GDM1 (cell line): ENCODE measurements around the gene CCDC9B.
A peak's percentile ranks its signal among the peaks of the same experiment; 100 is the strongest.

Source experiments
- DNase-seq: peaks from one replicate; lab custom pipeline; 2025; lab: John Stamatoyannopoulos, UW

CCDC9B gene

DNA sequence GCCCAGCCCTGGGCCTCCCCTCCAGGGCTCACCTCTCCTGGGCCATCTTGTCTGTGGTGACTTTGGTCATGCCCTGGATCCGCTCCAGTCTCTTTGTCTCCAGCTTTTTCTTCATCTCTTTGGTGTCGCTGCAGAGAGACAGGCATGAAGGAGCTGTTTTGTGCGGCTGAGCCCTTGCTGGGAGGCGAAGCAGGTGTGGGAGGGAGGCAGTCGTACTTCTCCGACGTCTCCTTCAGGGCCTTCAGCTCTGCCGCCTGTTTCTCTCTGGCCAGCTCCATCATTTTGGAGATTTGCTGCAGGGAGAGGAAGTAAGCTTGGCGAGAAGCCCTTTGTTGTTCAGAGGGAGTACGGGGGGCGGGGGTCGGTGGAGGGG, 50.2 kb downstream of the CCDC9B start:
- DNase-seq = no peak

DNA sequence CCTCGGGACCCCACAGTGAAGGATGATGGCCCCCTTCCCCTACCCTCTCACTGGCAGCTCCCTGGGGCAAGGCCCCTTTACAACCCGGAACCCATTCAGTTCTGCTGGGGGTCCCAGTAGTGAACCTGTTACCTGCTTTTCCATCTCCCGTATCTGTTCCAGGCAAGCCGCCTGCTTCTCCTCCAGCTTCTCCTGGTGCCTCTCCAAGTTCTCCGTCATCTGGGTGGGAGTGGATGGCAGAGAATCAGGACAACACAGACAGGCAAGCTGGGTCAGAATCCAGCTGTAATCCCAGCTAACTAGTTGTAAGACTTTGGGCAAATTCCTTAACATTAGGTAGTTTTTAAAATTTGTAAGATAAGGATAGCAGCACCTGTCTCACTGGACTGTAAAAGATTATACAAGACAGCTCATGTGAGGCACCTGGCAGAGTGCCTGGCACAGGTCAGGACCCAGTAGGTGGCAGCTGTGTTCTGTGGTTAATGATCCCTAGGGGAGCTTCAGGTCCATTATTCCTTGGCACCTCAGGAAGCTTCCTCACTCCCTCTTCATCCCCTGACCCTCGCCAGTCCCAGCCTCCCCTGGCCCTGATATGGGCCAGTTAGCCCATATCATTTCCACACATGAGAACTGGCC, 51.5 kb downstream of the CCDC9B start:
- no peak for DNase-seq

DNA sequence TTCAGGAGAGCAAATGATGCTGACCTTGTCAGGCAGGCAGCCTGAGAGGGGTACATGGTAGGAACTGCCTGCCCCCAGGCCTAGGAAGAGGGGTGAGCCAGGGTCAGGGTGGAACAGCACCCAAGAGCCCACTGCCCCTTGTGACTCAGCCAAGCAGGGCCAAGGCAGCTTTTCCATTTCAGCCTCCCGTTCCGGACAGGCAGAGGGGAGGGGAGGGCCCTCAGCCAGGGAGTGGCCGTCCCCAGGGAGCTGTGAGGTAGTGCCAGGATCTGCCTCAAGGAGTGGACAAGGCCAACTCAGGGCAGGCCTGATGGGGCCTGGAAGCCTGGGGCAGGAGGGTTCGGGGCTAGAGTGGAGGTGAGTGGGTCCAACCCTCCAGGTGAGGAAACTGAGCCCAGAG, 52.8 kb downstream of the CCDC9B start:
- no peak for DNase-seq

DNA sequence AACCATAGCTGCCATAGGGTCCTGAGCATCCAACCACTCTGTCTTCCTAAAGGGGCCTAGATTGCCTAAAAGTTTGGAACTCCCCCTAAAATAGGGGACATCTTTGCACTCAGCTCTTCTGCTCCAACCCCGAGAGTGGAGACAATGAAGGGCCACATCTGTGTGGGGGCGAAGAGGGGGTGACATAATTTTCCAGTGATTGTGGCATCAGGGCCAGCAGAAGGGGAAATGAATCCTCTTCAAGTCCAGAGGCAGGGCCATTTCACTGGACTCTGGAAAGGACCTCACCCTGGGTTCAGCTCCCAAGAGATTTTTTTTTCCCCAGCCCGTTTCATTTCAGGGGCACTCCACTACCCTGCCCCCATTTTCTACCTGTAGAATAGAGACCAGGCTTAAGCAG, 53.2 kb downstream of the CCDC9B start:
- no peak for DNase-seq

DNA sequence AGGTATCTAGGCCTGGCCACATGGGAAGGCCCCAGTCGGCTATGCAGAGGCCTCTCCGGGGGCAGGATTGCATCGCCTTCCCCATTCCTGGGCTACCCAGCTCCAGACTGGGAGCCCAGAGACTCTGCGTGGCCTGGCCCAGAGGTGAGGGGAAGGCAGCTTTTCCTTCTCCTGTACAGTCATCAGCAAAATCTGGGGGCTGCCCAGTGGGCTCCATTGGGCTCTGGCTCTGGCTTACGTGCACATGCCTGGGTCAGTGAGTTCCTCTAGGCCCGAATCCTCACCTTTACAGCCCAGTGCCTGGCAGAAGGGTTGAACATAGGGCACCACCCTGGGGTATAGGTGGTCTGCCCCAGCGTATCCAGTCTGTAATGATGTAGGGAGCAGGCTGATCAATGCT, 53.9 kb downstream of the CCDC9B start:
- DNase-seq = no peak

DNA sequence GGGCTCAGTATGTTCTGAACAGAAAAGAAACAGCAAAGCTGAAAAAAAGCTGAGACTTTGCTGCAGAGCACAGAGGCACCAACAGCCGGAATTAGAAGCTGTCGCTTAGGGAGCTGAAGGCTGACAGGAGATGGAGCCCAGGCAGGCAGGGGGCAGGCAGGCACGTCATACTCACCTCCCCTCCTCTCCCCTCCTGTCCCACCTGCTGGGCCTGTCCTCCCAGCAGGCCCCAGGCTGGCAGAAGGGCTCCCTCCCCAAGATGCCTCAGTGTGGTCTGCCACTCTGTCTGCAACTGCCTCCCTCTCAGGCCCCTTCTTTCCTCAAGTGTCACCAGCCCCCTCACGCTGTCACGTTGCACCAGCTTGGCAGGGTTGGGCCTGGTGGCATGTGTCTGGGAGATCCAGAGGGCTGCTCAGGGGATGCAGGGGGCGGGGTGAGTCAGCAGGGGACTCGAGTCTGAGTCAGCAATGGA, 54.6 kb downstream of the CCDC9B start:
- DNase-seq = no peak

DNA sequence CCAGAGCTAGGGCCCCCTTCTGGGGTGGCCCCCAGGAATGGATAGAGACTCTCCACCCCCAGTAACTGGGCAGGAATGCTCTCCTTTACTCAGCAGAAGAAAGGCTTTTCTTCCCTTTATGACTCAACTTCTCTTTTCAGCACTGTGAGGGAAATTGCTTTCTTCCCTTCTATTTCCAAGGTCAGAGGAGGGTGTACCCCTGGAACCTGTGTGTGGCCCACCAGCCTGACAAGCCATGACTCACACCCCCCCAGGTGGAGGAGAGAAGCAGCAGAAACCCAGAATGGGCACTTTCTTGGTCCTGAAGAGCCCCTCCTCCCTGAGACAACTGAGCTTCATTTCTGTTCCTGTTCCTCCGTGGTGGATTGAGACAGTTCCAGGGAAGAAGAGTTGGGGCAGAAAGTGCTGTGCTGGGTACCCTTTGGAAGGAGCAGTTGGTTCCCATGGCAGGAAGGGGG, 55.2 kb downstream of the CCDC9B start:
- DNase-seq = no peak

DNA sequence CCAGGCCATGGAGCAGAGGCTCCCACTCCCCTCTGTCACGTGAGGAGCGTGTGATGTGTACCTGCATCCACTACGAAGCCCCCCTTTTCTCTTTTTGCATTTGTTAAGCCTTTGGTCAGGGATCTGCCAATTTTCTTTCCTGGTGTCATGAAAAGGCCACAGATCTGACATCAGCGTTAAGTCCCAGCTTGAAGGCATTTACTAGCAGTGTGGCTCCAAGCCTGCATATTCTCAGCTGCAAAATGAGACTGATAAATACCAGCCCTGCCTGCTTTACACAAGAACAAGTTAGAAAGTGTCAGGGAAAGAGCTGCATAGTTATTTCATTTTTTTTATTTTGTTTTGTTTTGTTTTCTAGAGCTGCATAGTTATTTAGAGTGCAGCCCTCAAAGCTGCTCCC, 55.6 kb downstream of the CCDC9B start:
- DNase-seq = no peak

DNA sequence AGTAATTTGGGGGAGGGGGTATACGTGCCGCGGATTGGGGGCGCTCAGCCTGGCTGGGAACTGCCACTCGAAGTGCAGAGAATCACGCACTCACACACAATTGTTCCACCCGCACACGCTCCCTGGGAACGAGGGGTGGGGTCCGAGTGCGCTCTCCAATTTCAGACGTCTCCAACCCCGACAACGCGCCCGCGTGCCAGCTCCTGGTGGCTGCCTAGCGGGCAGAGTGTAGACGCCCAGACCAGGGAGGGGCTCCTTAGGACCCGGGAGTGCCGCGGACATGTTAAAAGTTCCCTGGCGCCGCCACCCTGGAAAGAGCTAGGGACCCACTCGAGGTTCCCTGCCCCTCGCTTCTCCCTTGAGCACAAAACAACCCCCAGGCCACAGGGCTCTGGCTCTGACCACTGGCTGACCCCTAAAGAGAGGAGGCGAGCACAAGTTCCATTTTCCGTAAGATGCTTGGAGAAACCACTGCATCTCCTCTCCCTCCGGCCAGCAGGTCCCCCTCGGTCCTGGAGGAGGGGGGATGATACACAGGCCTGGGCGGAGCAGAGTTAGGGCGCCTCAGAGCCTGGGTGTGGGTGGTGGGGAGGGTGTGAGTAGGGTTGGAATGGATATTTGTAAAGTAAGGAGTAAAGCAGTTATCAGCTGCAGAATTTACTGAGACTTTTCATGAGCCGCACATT, 57.0 kb downstream of the CCDC9B start:
- DNase-seq = no peak

DNA sequence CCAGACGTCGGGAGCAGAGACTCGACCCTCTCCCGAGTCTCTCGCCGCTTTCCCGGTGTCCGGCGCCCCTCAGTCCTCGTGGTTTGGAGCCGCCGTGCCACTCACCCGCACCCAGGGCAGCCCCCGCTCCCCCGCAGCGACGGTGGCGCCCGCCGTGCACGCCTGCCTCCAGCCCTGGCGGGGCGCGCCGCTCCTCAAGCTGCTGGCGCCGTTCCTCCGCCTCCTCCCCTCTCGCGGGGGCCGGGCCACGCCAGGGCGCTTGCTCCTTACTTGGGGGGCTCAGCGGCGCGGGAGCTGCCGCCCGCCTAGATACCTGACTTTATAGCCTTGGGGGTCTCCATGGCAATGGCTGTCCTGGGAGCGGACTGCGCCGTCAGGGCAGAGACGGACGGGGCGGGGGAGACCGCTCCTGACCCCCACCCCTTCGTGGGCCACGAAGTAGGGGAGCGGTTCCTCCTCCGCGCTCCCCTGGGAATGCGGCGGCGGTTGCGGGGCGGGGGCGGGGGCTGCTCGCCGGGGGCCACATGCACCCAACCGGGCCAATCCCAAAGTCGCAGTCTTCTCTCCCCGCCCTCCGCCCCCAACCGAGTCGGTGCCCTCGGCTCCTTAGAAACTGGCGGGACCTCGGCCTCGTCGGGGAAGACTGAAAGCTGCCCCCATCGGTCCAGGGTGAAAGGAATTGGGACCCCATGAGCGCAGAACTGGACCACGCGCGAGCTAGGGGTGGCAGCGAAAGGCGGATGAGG, 57.7 kb downstream of the CCDC9B start, which contains the start of gene ANKRD63:
Gene ANKRD63, minus strand, starts transcription at position 196 of the 746 bp plus-strand sequence. CDS start 478 bp downstream, outside the sequence.
- DNase-seq = no peak

DNA sequence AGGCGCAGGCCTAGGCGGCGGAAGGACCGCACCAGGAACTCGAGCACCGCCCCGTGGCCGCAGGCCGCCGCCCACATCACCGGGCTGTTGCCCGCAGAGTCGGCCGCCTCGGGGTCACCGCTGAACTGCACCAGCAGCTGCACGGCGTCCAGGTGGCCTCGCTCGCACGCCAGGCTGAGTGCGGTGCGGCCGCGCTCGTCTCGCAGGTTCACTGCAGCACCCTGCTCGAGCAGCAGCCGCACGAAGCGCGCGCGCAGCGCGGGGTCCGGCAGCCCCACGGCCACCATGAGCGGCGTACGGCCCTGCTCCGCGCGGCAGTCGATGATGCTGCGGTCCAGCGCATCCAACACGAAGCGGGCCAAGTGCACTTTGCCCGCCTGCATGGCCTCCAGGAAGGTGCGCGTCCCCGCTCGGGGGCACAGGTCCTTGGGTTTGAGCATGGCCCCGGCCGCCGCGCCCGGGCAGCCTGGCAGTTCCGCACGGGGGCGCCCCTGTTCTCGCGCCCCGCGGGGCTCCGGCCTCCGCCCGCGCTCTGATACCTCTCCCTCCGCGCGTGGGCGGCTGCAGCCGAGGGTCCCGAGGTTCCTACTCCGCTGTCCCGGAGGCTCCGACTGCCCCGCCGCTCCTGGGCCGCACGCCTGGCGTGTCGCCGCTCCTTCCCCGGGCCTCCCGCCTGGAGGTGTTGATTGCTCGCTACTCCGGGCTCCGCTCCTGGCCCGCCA, 58.4 kb downstream of the CCDC9B start:
- peak; percentile 55 for DNase-seq

DNA sequence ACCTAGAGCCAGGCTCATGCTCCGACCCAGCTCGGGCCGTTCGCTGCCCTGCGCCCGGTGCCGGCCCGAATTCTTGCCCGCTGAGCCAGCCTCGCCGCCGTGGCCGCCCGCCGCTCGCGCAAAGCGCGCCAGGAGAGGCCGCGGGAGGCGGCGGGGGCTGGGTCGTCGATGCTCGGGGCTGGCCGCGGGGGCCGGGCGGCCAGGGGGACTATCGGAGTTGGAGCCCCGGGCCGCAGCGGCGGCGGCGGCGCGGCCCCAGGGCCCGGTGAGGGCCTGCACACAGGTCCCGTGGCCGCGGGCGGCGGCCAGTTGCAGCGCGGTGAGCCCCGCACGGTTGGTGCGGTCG, 59.0 kb downstream of the CCDC9B start:
- DNase-seq = no peak
